Esophagus muscularis mucosa (tissue), 4 donors: Measurements from ENCODE around the gene GPR152.
"Not testable (repeated sequence)": the region's sequence is repeated elsewhere in the genome, so short reads cannot be mapped to it uniquely, and the experiment has no call there.

ENCODE experiments used
- EP300 ChIP-seq: sonication (generic); formaldehyde crosslinking; IDR thresholded peaks from one replicate; pipeline ENCODE4 v1.6.1; 2017; ENCODE audit warnings: antibody characterized with exemption
- POLR2A ChIP-seq: fragments of 450-650 bp; IDR thresholded peaks from one replicate; pipeline ENCODE4 v1.6.1; 2017; ENCODE audit warnings: antibody characterized with exemption, moderate library complexity, mild to moderate bottlenecking, low read depth
- POLR2AphosphoS5 ChIP-seq, 2 donors: sonication (generic); formaldehyde crosslinking; IDR thresholded peaks; one replicate each; pipeline ENCODE4 v1.6.1; 2017; ENCODE audit warnings: antibody characterized with exemption in 2 of 2
- TF ChIP-seq, protein P1 (sequence below), 3 experiments: fragments of 200-600 bp in 2 of 3; fragments of 450-650 bp in 1 of 3; sonication (generic) in 2 of 3; IDR thresholded peaks; one replicate each; pipeline ENCODE4 v1.5.1; 2017 to 2019; ENCODE audit warnings: antibody characterized with exemption in 3 of 3, mild to moderate bottlenecking in 2 of 3, moderate library complexity in 1 of 3

DNA sequence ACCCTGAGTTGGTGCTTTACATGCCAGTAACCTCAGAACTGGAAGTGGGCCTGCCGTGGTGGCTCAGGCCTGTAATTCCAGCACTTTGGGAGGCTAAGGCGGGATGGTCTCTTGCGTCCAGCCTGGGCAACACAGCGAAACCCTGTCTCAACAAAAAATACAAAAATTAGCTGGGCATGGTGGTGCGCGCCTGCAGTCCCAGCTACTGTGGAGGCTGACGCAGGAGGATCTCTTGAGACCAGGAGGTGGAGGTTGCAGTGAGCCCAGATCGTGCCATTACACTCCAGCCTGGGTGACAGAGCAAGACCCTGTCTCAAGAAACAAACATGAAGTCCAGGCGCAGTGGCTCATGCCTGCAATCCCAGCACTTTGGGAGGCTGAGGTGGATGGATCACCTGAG lies 49.4 kb downstream of the GPR152 start:
- TF ChIP-seq POLR2AphosphoS5 (IDR thresholded peaks at IDR 0.05); POLR2A; EP300: not testable (repeated sequence)
- TF ChIP-seq, protein P1, sequence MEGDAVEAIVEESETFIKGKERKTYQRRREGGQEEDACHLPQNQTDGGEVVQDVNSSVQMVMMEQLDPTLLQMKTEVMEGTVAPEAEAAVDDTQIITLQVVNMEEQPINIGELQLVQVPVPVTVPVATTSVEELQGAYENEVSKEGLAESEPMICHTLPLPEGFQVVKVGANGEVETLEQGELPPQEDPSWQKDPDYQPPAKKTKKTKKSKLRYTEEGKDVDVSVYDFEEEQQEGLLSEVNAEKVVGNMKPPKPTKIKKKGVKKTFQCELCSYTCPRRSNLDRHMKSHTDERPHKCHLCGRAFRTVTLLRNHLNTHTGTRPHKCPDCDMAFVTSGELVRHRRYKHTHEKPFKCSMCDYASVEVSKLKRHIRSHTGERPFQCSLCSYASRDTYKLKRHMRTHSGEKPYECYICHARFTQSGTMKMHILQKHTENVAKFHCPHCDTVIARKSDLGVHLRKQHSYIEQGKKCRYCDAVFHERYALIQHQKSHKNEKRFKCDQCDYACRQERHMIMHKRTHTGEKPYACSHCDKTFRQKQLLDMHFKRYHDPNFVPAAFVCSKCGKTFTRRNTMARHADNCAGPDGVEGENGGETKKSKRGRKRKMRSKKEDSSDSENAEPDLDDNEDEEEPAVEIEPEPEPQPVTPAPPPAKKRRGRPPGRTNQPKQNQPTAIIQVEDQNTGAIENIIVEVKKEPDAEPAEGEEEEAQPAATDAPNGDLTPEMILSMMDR (IDR thresholded peaks at IDR 0.05) = not testable (repeated sequence)
